NCI-H2029 (cell line): ENCODE data around the gene FOXD2.

Source experiments
- DNase-seq: peaks from one replicate; lab custom pipeline; 2025; lab: John Stamatoyannopoulos, UW

Gene FOXD2

DNA sequence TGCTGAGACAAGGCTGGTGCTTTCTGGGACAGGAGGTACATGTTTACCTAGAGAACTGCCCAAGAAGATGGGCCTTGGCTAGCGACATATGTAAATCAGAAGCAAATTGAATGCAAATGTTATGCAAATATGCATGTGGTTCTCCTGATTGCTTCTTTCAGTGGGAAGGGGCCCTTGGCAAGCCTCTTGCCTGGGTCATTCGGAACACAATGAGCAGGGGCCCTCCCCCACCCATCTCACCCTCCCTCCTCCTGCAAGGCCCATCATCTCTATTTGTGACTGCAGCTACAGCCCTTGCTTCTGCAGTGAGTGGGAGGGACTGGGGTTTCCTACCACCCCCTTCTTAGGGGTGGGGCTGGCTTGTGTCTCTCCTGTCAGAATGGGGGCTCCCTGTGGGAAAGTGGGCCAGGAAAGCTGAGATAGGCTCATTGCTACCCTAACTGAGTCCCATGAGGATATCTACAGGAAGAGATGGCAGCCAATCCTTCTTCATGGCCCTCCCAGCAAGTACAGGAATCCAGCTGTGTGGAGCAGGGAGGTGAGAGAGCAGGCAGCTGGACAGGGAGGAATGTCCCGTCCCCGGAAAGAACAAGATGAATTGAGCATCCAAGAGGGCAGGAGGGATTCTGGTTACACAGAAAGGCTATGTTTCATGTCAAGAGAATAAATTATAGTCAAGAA lies 31.0 kb downstream of the FOXD2 start:
- no peak for DNase-seq

DNA sequence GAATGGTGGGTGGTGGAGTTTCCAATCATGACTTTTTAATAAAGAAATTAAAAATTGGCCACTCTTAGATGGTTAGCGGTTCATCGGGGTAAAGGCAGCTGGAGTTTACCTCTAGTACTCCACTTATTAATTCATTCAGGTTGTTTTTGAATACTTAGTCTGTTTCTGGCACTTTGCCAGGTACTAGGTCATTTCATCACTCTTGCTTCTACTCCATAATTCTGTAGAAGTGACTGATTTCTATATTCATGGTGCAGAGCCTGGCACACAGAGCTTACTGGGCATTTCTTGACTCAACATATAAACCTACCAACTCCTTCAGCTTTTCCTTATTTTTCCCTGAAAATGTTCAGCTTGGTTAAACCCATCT lies 31.5 kb downstream of the FOXD2 start:
- DNase-seq = no peak

DNA sequence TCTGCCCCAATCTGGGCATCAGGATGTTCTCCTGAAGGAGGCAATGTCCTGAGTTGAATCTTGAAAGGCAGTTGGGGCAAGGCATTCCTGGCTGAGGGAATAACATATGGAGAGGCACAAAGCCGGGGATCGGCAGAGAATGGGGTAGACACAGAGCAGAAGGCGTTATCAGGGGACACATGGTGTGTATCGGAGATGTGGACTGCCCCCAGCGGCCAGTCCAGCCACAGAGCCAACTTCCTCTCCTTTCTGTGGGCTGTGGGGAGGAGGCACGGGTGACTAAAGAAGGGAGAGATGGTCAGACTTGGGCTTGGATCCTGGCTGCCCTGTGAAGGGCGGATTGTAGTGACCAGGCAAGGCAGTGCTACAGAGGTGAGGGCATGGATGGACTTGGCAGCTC lies 32.1 kb downstream of the FOXD2 start:
- DNase-seq = no peak

DNA sequence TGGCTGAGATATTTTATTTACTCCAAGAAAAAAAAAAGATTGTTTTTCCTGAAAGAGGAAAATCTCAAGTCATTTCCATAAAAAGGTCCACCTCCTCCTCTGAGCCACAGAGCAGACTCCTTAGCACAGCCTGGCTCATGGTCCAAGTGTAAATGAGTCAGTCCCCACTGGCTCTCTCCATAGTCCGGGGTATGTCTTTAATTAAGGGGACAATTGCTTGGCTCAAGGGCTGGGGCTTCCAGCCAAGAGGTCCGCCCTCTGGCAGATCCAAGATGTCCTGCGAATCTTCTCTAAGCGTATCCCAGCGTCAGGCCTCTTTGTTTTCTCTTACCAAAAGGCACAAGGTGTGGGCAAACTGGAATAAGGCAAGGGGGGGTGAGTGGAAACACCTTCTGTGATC lies 33.3 kb downstream of the FOXD2 start:
- DNase-seq = no peak

DNA sequence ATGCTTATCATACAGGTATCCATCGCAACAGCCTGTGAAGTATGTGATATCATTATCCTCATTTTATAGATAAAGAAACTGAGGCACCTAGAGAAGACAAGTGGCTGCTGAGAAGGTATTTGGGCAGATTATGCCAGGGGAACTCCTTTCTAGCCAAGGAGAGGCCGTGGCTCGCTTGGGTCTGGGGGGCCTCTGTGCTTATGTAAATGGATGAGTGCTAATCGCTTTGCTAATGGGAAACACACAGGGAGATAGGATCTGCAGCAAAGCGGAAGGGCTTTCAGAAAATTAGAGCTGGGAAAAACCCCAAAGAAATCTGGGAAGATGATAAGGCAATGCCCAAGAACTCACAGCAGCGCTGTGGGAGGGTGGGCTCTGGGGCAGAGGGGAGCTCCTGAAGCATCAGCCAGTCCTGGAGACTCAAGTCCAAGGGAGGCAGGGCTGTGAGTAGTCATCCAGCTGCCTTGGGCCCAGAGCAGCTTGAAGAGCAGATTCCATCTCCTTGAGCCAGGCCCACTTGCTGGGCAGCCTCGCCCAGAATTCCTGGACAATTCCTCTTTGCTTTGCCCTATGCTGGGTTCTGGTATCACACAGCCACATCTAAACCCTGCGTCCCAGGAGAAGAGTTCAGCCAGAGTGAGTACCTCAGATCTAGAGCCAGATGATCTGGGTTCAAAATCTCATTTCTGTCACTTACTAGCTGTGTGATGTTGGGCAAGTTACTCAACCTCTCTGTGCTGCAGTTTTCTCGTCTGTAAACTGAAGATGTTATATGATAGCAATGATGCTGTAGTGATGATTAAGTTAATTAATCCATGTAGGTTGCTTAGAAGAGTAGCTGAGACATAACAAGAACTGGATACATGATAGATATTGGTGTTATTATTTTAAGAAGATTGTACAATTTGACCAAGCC lies 36.7 kb downstream of the FOXD2 start:
- DNase-seq = no peak

DNA sequence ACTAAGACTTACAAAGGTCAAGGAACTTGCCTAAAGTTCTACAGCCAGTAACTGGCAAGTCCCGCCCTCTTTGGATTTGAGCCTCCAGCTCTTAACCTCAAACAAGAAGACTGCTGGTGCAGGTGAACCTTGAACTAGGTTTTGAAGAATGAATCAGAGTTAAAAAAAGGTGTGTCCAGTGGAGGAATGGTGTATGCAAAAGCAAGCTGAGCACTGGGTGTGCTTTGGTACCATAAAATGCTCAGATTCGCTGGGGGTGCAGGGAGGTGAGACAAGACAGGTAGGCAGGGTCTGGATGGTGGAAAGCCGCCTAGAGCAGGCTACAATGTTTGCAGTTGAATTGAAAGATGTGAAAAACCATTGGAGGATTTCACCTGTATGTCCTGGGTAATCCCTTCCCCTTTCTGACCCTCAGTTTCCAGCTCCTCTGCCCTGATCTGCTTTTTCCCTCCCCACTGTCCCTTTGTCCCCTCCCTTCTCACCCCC lies 39.8 kb downstream of the FOXD2 start:
- no peak for DNase-seq

DNA sequence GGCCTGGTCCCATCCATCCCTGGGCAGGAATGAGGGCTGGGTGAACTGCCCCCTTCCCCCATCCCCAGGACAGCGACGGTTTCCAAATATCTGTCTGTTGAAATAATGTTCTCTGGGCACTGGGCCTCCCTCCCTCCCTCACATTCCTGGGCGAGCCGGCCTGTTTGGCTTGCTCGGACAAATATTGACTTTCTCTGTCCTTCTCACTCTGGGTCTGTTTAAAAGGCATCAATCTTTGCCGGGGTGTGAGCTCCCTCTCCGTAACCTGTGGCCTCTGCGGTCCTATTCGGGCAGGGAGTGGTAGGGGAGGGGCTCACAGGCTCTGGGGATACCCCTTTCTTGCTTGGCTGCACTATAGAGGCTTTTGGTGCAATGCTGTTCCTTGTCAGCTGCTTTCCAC lies 40.2 kb downstream of the FOXD2 start:
- DNase-seq = no peak

DNA sequence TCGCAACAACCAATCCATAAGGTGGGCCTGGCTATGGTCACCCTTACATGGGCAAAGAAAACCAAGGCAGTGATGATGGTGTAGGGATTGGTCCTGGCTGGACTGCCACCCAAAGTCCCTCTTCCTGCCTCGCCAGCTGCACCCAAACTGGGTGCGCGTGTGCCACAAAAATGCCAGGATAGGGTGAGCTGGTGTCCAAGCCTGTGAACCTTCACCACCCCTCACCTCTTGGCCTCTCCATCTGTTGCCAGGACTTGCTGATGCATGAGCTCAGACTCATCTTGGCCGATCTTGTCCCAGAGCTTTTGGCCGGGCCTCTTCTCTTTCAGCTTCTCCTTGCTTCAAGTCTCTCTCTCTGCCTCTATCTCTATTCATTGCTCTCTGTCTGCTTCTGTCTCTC lies 41.8 kb downstream of the FOXD2 start:
- DNase-seq = no peak

DNA sequence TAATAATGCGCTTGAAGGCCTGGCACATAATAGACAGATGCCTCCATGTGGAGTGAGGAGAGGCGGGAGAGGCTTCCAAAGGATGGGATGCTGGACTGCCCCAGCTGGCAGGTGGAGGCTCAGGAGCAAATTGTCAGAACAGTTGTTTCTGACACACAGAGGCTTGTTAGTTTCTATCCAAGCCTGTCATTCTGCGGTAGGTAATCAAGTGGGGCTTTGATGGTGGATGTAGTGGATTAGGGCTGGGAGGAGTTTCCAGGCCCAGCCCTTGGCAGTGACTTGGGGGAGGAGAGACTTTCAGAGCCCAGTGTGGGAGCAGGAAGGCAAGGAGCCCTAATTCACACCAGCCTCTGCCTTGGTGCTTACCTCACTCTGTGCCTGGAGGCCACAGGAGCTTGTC lies 44.1 kb downstream of the FOXD2 start:
- DNase-seq = no peak

DNA sequence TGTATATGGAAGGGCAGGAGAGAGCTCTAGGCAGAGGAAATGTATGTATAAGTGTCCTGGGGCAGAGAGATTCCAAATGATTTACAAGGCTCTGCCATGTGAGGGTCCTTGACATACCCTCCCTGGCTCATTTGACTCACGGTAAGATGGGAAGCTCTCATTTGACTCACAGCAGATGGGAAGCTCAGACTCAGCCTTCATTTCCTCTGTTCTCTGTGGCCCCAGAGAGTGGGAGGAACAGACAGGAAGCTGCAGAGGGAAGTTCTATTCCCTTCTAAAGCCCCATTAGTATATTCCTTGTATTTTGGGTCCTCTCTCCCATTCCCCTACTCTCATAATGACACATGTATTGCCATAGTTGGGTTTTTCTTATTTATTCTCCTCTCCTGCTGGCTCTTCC lies 44.9 kb downstream of the FOXD2 start:
- DNase-seq = no peak

DNA sequence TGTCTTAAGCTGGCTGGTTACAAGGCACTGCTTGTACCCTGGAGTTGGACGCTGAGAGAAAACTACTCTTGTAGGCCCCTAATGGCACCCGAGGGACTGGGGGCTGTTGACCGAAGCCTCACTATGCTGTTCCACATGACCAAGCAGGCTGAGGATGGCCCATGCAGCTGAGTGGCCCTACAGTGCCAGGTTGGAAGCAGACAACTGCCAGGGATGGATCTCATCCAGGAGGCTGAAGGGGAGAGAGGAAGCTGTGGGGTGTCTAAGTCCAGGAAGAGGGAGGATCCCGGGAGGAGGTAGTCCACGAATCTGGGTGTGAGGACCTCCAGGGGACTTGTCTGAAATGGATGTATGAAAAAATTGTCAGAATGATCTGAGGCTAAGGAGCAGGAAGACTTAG lies 45.8 kb downstream of the FOXD2 start:
- peak; percentile 28 for DNase-seq

DNA sequence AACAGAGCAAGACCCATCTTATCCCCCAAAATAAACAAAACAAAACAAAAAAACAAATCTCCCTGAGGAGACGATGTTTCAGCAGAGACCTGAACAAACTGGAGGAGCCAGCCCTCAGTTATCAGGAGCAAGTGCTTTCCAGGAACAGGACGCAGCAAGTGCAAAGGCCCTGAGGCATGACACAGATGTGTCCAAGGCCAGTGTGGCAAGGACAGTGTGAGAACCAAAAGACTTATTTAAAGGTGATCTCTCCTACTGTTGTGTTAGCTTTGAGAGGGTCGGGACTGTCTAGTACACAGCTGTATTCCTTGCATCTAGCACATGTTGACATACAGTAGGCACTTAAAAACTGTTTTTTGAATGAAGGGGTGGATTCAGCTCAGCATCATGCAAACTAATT lies 48.0 kb downstream of the FOXD2 start:
- DNase-seq = no peak

DNA sequence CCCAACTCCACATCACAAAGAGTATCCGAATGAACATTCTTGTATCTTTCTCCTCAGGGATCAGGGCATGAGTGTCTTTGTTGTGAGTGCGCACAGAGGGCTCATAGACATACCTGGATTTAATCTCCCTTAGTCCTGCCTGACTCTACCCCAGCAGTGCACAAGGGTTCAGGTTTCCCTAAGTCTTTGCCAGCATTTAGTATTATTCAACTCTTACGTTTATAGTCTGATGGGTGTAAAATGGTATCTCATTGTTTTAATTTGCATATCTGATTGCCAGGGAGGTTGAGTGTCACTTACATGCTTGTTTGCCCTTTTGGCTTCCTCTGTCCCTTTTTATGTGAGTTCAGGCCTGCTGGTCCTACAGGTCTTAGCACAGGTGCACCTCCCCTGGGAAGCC lies 49.5 kb downstream of the FOXD2 start:
- no peak for DNase-seq

DNA sequence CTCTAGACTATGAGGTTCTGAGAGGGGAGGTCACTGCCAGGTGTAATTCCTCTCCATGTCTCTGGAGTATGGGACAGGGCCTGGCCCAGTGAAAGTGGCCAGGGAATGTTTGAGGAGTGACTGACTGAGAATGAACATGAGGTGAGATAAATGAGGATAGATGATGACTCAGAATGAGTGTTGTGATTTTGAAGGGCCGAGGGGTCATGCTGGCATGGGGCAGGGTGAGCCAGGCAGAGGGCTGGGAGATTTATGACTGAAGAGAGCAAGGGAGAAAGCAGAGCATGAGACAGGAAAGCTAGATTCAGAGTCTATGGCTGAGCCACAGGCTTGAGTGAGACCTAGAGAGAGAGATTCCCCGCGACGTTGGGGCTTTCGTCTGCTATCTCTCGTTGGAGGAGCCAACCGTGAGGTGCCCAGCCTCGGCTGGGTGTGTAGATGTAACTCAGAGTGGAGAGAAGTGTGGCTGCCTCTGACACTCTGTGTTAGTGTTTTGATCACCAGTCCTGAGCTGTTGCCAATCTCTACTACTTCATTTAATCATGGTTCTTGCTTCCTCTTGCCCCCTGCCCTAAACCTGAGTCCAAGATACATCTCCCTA lies 50.1 kb downstream of the FOXD2 start:
- no peak for DNase-seq
